Spinal cord (tissue), 10 donors: ENCODE data around the gene STAG1. TPM values are rescaled to one million over a fixed set of nuclear protein-coding genes. Genes with fewer than 3 reads are reported as not detected.

ENCODE experiments used
- DNase-seq, 6 donors: peaks; one replicate each; pipeline versions ENCODE4 v3.0.0 to v3.0.0-alpha.2; 2013 to 2015; ENCODE audit warnings: low spot score in 6 of 6, low read depth in 4 of 6
- H3K27ac ChIP-seq: one replicate; pipeline ENCODE4 v1.5.1; 2013; ENCODE audit warnings: low read depth, low read length, control low read depth
- H3K27me3 ChIP-seq: one replicate; pipeline ENCODE4 v1.6.1; 2013; ENCODE audit warnings: low read length; ENCODE audit not compliant: control insufficient read depth, insufficient read depth
- H3K36me3 ChIP-seq: one replicate; pipeline ENCODE4 v1.6.1; 2013; ENCODE audit warnings: low read length; ENCODE audit not compliant: control insufficient read depth, insufficient read depth
- H3K4me1 ChIP-seq: one replicate; pipeline ENCODE4 v1.6.1; 2013; ENCODE audit warnings: low read length; ENCODE audit not compliant: control insufficient read depth, insufficient read depth
- H3K4me3 ChIP-seq: one replicate; pipeline ENCODE4 v1.5.1; 2013; ENCODE audit warnings: low read depth, low read length, control low read depth
- H3K9me3 ChIP-seq: one replicate; pipeline ENCODE4 v1.6.1; 2013; ENCODE audit warnings: low read length; ENCODE audit not compliant: control insufficient read depth, insufficient read depth
- WGBS: methylation state at CpG from one replicate; pipeline ENCODE4 v1.1.5; 2013; ENCODE audit warnings: missing lambda C conversion rate; ENCODE audit not compliant: insufficient coverage; 5-methylcytosine and 5-hydroxymethylcytosine counted together
- polyA plus RNA-seq, 2 donors: library from polyadenylated mRNA; unstranded; fragments of 120-200 nt; gene quantifications; one replicate each; pipeline ENCODE4 v1.2.1, GENCODE V29; 2013; ENCODE audit not compliant: insufficient read length in 2 of 2
- total RNA-seq, 2 donors: library from RNA; depleted of rRNA in 1 of 2; stranded (reverse); fragments of 120-200 nt in 1 of 2; fragments of >200 nt in 1 of 2; gene quantifications; one replicate each; pipeline versions ENCODE4 v1.2.3 to v1.2.4, GENCODE V29; 2013 to 2014
- donor health status: healthy.

Gene STAG1
- total and polyA plus RNA-seq, 4 donors: 24.8 to 77.4 (median 45.0) TPM

DNA sequence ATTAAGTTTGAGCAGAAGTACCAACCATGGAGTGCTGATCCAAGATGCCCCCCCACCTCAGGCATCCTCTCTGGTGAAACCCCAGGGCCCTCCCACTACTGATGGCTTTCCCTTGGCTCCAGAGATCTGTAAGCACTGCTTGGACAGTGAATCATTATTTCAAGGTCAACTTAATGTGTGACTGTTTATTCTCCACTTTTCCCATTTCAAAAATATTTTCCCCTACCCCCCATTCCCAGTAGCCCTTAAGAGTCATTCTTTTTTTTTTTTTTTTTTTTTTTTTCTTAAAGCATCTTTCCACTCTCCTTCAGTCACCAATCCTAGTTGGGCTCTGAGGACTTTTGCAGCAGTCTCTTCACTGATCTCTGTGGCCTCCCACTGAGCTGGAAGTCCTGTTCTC lies 419.4 kb downstream of the STAG1 start:
- no peak overlapping the region for H3K27ac ChIP-seq
- no peaks in the 10 kb centered on the region for H3K9me3 ChIP-seq
- no peak for DNase-seq
- no peak overlapping the region for H3K4me3 ChIP-seq
- peaks cover 34% of the 10 kb centered on the region for H3K36me3 ChIP-seq
- no peaks in the 10 kb centered on the region for H3K4me1 ChIP-seq
- H3K27me3 ChIP-seq: no peaks in the 10 kb centered on the region

DNA sequence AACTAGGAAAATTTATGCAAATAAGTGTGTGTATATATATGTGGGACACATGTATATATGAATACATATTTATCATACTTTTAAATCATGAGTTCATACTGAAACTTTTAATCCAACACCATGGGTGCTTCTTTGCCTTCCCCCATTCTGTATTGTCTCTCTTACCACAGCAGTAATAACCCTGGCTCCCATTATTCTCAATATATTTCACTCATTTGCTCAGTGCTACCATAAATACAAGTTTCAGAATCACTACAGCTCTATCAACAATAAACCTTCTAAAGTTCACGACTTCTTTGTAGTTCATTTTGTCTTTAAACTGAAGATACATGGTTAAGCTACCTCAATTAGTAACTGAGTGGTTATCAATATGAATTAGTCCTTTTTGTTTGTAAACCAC lies 419.9 kb downstream of the STAG1 start:
- Histone ChIP-seq H3K4me1 (no peaks in the 10 kb centered on the region), H3K27ac (no peak overlapping the region), H3K4me3 (no peak overlapping the region), H3K27me3 (no peaks in the 10 kb centered on the region), H3K36me3 (peaks cover 39% of the 10 kb centered on the region), H3K9me3 (no peaks in the 10 kb centered on the region)
- WGBS: no CpG with 5 or more reads among the region's 1 CpG
- DNase-seq: no peak

DNA sequence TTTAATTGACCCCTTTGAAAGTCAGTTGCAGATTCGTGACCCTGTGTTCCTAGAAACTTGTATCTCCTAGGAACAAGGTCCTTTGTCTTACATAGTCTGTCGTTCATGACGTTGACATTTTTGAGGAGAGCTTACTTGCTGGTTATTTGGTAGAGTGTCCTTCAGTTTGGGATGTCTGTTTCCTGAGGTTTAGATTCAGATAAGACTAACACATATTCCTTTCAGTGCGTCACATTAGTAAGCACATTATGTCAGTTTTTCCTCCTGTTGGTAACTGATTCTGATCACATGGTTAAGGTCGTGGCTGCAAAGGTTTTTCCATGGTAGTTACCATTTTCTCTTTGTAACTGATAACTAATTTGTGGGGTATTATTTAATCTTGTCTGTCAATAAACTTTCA lies 421.3 kb downstream of the STAG1 start:
- H3K36me3 ChIP-seq: peaks cover 47% of the 10 kb centered on the region
- 100% methylated on average over 2 of the region's 5 CpGs for WGBS

DNA sequence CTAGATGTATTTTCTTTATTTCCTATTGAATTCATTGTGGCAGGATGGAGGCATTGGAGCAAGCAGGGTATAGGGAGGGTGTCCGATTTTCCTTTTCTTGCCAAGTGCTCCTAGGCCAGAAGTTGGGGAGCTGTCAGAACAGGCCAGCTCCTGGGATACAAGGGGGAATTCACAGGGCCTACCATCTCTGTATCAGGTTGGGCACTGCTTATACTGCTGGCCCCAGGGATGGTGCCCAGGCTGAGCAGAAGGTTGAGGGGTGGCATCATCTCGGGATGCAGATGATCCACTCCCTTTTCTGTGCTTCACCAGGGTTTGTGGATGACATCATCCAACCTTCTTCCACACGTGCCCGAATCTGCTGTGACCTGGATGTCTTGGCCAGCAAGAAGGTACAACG lies 422.6 kb downstream of the STAG1 start:
- no peaks in the 10 kb centered on the region for H3K9me3 ChIP-seq
- no peak for DNase-seq
- no peak overlapping the region for H3K4me3 ChIP-seq
- H3K36me3 ChIP-seq: peaks cover 45% of the 10 kb centered on the region
- H3K27me3 ChIP-seq: no peaks in the 10 kb centered on the region
- H3K27ac ChIP-seq: no peak overlapping the region
- 100% methylated on average over 2 of the region's 5 CpGs for WGBS
- no peaks in the 10 kb centered on the region for H3K4me1 ChIP-seq

More for the DNA sequence above, 421.3 kb downstream of the STAG1 start:
- H3K9me3 ChIP-seq: no peaks in the 10 kb centered on the region
- H3K4me3 ChIP-seq: no peak overlapping the region
- no peak for DNase-seq
- no peaks in the 10 kb centered on the region for H3K27me3 ChIP-seq
- no peak overlapping the region for H3K27ac ChIP-seq
- no peaks in the 10 kb centered on the region for H3K4me1 ChIP-seq

DNA sequence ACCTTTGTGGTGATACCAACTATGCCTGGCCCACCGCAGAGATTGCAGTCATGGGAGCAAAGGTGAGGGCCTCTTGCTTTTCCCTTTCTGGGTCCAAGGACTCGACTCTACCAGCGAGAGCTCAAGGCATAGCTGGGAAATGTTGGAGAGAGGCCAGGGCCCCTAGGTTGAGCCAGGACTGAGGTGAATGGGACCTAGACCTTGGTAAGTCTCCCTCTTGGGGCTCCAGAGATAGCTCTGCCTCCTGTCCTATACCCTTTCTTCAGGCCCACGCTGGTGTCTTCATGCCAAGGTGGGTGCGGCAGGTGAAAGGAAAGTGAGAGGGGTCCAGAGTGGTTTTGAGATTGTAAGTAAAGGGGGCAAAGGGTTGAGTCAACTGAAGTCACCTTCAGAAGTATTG lies 424.5 kb downstream of the STAG1 start:
- Histone ChIP-seq H3K27me3 (no peaks in the 10 kb centered on the region), H3K9me3 (peaks cover 4% of the 10 kb centered on the region), H3K27ac (no peak overlapping the region), H3K4me3 (no peak overlapping the region), H3K36me3 (peaks cover 40% of the 10 kb centered on the region), H3K4me1 (no peaks in the 10 kb centered on the region)
- WGBS: 93% methylated on average over 3 of the region's 5 CpGs
- no peak for DNase-seq

DNA sequence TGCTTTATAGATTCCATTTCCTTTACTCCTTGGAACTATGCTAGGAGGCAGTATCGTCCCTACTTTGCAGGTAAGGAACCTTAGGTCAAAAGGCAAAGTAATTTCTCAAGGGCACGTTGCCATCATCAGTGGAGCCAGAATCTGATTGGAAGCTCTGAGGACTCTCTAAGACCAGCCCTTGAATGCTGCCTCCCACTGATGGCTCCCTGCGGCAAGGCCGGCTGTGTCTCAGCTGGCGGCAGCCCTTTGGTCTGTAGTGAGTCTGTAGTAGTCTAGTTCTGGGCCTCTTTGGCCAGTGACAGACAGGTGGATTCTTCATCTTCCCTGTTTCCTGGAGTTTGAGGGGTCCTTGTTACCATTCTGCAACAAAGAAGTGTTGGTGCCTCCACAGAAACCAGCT lies 425.9 kb downstream of the STAG1 start:
- WGBS: 98% methylated on average over 5 of the region's 5 CpGs
- DNase-seq: no peak
- Histone ChIP-seq H3K4me3 (no peak overlapping the region), H3K27ac (no peak overlapping the region), H3K9me3 (peaks cover 4% of the 10 kb centered on the region), H3K4me1 (no peaks in the 10 kb centered on the region), H3K27me3 (no peaks in the 10 kb centered on the region), H3K36me3 (peaks cover 40% of the 10 kb centered on the region)

DNA sequence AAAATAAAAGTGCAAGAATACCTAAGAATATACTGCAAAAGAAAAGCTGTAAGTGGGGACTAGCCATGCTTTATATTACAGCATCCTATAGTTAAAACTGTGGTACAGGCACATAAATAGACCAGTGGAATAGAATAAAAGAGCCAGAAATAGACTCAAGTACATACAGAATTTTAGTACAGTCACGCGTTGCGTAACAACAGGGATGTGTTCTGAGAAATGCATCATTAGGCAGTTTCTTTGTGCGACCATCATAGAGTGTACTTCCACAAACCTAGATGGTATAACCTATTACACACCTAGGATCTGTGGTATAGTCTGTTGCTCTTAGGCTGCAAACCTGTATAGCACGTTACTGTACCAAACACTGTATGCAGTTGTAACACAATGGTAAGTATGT lies 440.2 kb downstream of the STAG1 start:
- DNase-seq: no peak
- no peak overlapping the region for H3K4me3 ChIP-seq
- no CpG with 5 or more reads among the region's 5 CpGs for WGBS
- no peak overlapping the region for H3K27ac ChIP-seq
- H3K9me3 ChIP-seq: peaks cover 1% of the 10 kb centered on the region
- H3K27me3 ChIP-seq: no peaks in the 10 kb centered on the region
- peaks cover 13% of the 10 kb centered on the region for H3K36me3 ChIP-seq
- no peaks in the 10 kb centered on the region for H3K4me1 ChIP-seq

DNA sequence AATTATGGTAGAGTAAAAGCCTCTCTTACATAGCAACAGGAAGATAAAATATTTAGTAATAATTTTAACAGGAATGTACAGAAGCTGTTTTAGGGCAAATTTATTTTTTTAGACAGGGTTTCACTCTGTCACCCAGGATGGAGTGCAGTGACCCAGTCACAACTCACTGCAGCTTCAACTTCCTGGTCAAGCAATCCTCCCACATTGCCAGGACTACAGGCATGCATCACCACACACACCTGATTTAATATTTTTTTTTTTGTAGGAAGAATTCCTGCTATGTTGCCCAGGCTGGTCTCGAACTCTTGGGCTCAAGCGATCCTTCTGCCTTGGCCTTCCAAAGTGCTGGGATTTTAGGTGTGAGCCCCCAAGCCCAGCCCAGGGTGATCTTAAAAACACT lies 440.9 kb downstream of the STAG1 start:
- WGBS: 100% methylated on average over 2 of the region's 2 CpGs
- Histone ChIP-seq H3K27ac (no peak overlapping the region), H3K36me3 (peaks cover 11% of the 10 kb centered on the region), H3K4me1 (no peaks in the 10 kb centered on the region), H3K27me3 (no peaks in the 10 kb centered on the region), H3K9me3 (peaks cover 7% of the 10 kb centered on the region), H3K4me3 (no peak overlapping the region)
- DNase-seq: no peak

DNA sequence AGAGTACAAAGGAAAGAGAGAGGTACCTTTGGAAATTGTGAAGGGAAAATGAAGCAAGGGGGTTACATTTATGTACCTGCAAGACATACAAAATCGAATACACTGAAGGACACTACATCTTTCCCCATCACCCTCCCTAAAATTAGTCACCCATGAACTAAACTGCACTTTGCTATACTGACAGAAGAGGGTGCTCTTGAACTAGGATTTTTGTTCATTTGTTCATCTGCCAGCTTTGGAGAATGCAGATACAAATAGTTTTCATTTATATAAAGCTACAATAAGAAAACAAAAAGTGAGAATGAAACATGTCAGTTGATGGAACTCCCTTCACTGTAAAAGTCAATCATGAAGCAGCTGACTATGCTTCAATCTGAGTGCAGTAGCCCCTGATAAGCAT lies 446.3 kb downstream of the STAG1 start:
- Histone ChIP-seq H3K27me3 (no peaks in the 10 kb centered on the region), H3K4me1 (no peaks in the 10 kb centered on the region), H3K4me3 (no peak overlapping the region), H3K9me3 (peaks cover 10% of the 10 kb centered on the region), H3K27ac (no peak overlapping the region), H3K36me3 (peaks cover 12% of the 10 kb centered on the region)
- no CpG with 5 or more reads among the region's 1 CpG for WGBS
- no peak for DNase-seq

DNA sequence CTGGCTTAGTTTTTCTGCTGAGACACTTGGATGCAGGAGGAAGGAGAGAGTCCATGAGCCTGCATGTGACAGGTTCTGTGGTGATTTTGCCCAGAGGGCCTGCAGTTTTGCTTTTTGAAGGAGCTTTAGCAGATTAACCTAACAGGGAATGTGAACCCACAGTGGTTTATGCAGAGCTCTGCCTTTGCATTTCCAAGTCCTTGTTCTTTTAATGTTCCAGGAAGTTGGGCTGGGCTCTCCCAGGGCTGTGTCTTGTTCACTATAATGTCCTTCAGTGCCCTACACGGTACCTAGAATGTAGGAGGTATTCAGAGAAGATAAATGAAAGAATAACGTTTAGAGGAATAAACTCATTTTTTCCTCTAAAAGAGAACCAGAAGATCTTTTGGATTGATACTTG lies 451.7 kb downstream of the STAG1 start:
- Histone ChIP-seq H3K36me3 (peaks cover 25% of the 10 kb centered on the region), H3K27me3 (no peaks in the 10 kb centered on the region), H3K27ac (no peak overlapping the region), H3K9me3 (no peaks in the 10 kb centered on the region), H3K4me3 (no peak overlapping the region), H3K4me1 (no peaks in the 10 kb centered on the region)
- DNase-seq: no peak
- 100% methylated on average over 2 of the region's 2 CpGs for WGBS
